ENCODE data around the gene HEBP2.

The HEBP2 gene

DNA sequence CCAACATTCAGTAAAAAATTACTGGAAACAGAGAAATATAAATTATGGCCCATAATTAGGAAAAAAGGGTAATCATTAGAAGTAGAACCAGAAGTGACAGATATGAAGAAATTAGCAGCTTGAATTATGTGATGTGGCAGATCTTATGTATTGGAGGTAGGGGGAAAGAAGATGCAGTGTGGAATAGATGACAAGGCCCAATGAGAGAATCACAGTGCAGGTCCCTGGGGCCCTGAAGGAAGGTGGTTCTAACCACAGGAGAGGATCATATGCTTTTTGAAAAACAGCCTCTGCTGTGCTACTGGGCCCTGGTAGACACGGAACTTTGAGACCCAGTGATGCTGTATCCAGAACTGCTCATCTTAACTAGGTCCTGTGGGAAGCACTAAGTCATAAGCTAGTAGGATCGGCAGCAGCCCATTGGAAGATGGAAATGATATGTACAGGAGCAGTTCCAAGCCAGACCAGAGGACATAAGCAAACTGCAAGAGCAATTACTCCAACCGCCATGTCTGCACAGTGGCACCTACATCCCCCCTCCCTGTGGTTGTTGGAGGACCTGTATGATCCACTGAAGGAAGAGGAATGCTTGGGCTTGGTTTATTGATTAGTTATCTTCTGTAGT, 14.2 kb downstream of the HEBP2 start:
- no peaks in the 10 kb centered on the region for H3K4me1 ChIP-seq (ENCODE audit: insufficient read depth, low read length)
- no peak overlapping the region for H3K4me2 ChIP-seq (ENCODE audit: insufficient read depth, low read length)
- no peaks in the 10 kb centered on the region for H3K79me2 ChIP-seq (ENCODE audit: insufficient read depth, low read length)
- H4K20me1 ChIP-seq (ENCODE audit: insufficient read depth, low read length): no peaks in the 10 kb centered on the region
- no peaks in the 10 kb centered on the region for H3K36me3 ChIP-seq (ENCODE audit: insufficient read depth, low read length)
- no peak overlapping the region for H2AFZ ChIP-seq (ENCODE audit: low read depth, low read length)
- H3K27ac ChIP-seq (ENCODE audit: low read length): no peak overlapping the region
- no peak for DNase-seq
- no peak for TF ChIP-seq EZH2 (IDR thresholded peaks at IDR 0.05; ENCODE audit: borderline replicate concordance, low read depth, low read length, severe bottlenecking)
- TF ChIP-seq, protein P1, sequence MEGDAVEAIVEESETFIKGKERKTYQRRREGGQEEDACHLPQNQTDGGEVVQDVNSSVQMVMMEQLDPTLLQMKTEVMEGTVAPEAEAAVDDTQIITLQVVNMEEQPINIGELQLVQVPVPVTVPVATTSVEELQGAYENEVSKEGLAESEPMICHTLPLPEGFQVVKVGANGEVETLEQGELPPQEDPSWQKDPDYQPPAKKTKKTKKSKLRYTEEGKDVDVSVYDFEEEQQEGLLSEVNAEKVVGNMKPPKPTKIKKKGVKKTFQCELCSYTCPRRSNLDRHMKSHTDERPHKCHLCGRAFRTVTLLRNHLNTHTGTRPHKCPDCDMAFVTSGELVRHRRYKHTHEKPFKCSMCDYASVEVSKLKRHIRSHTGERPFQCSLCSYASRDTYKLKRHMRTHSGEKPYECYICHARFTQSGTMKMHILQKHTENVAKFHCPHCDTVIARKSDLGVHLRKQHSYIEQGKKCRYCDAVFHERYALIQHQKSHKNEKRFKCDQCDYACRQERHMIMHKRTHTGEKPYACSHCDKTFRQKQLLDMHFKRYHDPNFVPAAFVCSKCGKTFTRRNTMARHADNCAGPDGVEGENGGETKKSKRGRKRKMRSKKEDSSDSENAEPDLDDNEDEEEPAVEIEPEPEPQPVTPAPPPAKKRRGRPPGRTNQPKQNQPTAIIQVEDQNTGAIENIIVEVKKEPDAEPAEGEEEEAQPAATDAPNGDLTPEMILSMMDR (IDR thresholded peaks at IDR 0.05; ENCODE audit: borderline replicate concordance, extremely low read depth, low read length, poor library complexity, severe bottlenecking): no peak
- no peaks in the 10 kb centered on the region for H3K27me3 ChIP-seq (ENCODE audit: insufficient read depth, low read length, poor library complexity)
- H3K9ac ChIP-seq (ENCODE audit: low read depth, low read length): no peak overlapping the region
- H3K9me3 ChIP-seq (ENCODE audit: insufficient read depth, low read length, severe bottlenecking): no peaks in the 10 kb centered on the region
- no peak for ATAC-seq (ENCODE audit: insufficient read depth, low read depth)
- H3K4me3 ChIP-seq (ENCODE audit: low read depth in 1 of 2, low read length in 2 of 2): no peak overlapping the region

DNA sequence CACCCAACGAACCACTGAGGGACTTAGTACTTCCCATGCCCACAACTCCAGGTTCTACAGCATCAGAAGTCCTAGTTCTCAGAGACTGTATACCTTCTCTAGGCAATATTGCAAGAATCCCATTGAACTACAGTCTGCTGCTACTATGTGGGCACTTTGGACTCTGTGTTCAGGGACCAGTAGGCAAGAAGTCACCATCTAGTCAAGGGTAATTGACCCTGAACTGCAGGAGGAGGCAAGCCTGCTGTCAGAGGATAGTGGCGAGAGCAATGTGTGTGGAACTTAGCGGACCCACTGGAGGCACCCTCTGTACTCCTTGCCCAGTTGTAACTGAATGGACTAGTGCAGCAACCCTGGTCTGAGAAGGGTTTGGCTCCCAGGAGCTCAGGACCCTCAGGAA, 15.7 kb downstream of the HEBP2 start:
- Histone ChIP-seq H3K4me2 (ENCODE audit: insufficient read depth, low read length) (no peak overlapping the region), H3K9me3 (ENCODE audit: insufficient read depth, low read length, severe bottlenecking) (no peaks in the 10 kb centered on the region), H3K27me3 (ENCODE audit: insufficient read depth, low read length, poor library complexity) (no peaks in the 10 kb centered on the region), H4K20me1 (ENCODE audit: insufficient read depth, low read length) (no peaks in the 10 kb centered on the region), H3K79me2 (ENCODE audit: insufficient read depth, low read length) (no peaks in the 10 kb centered on the region), H2AFZ (ENCODE audit: low read depth, low read length) (no peak overlapping the region), H3K9ac (ENCODE audit: low read depth, low read length) (no peak overlapping the region), H3K36me3 (ENCODE audit: insufficient read depth, low read length) (no peaks in the 10 kb centered on the region), H3K4me1 (ENCODE audit: insufficient read depth, low read length) (no peaks in the 10 kb centered on the region), H3K4me3 (ENCODE audit: low read depth in 1 of 2, low read length in 2 of 2) (no peak overlapping the region), H3K27ac (ENCODE audit: low read length) (no peak overlapping the region)
- TF ChIP-seq, protein P1 (IDR thresholded peaks at IDR 0.05; ENCODE audit: borderline replicate concordance, extremely low read depth, low read length, poor library complexity, severe bottlenecking): no peak
- no peak for TF ChIP-seq EZH2 (IDR thresholded peaks at IDR 0.05; ENCODE audit: borderline replicate concordance, low read depth, low read length, severe bottlenecking)
- ATAC-seq (ENCODE audit: insufficient read depth, low read depth) (no peak), DNase-seq (no peak)

DNA sequence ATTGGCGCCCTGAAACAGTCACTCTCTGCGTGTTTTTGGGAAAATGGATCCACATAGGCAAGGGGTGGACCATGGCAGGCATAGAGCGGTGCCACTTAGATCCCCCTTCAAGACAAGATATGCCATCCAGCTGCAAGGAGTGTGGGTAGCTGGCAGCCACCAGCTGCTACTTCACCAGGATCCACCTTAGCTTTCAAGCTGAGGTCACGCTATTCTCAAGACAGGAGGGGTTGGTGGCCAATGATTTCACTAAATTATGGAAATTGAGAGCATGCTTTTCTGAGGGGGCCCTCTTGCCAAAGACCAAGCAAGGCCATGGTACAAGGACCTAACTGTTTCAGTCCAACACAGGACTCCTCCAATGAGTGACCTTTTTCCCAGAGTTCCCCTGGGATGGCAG, 16.3 kb downstream of the HEBP2 start:
- Histone ChIP-seq H3K27me3 (ENCODE audit: insufficient read depth, low read length, poor library complexity) (no peaks in the 10 kb centered on the region), H3K4me1 (ENCODE audit: insufficient read depth, low read length) (no peaks in the 10 kb centered on the region), H3K9ac (ENCODE audit: low read depth, low read length) (no peak overlapping the region), H4K20me1 (ENCODE audit: insufficient read depth, low read length) (no peaks in the 10 kb centered on the region), H3K79me2 (ENCODE audit: insufficient read depth, low read length) (no peaks in the 10 kb centered on the region), H3K27ac (ENCODE audit: low read length) (no peak overlapping the region), H3K9me3 (ENCODE audit: insufficient read depth, low read length, severe bottlenecking) (no peaks in the 10 kb centered on the region), H3K36me3 (ENCODE audit: insufficient read depth, low read length) (no peaks in the 10 kb centered on the region), H2AFZ (ENCODE audit: low read depth, low read length) (no peak overlapping the region), H3K4me3 (ENCODE audit: low read depth in 1 of 2, low read length in 2 of 2) (no peak overlapping the region), H3K4me2 (ENCODE audit: insufficient read depth, low read length) (no peak overlapping the region)
- ATAC-seq (ENCODE audit: insufficient read depth, low read depth) (no peak), DNase-seq (no peak)
- TF ChIP-seq, protein P1 (IDR thresholded peaks at IDR 0.05; ENCODE audit: borderline replicate concordance, extremely low read depth, low read length, poor library complexity, severe bottlenecking): no peak
- no peak for TF ChIP-seq EZH2 (IDR thresholded peaks at IDR 0.05; ENCODE audit: borderline replicate concordance, low read depth, low read length, severe bottlenecking)

All from DND-41 (cell line).